HCT116 (cell line): ENCODE results near the gene KCNB1. TPM values are rescaled to one million over a fixed set of nuclear protein-coding genes. Genes with fewer than 3 reads are reported as not detected.

Experiments
- ATAC-seq: fragments of 200-7000 bp; cut with Tn5 transposase; 2 replicates; pipeline ENCODE4 v1.9.1; 2020; ENCODE audit warnings: mild to moderate bottlenecking, moderate library complexity
- BruUV-seq: library from RNA; stranded (reverse); fragments of 400-500 nt; replicated peaks from 2 replicates; lab custom pipeline; 2021; lab: Mats Ljungman, UMichigan
- CTCF ChIA-PET: fragments of 300-600 bp; sonication (Branson Sonifier 250); formaldehyde crosslinking; loops from one replicate; lab custom pipeline; 2021; ENCODE audit warnings: antibody characterized with exemption; lab: Charles Lee
- POLR2A ChIA-PET: fragments of 300-600, 350-600 bp; sonication (Branson Sonifier 250); formaldehyde crosslinking; loops from one replicate; lab custom pipeline; 2021; ENCODE audit warnings: antibody characterized with exemption; lab: Charles Lee
- RAD21 ChIA-PET, 2 experiments: fragments of 300-600 bp; sonication (Branson Sonifier 250); formaldehyde crosslinking; loops; one replicate each; lab custom pipeline; 2023; ENCODE audit warnings: low total read pairs in 2 of 2; ENCODE audit not compliant: uncharacterized antibody in 2 of 2, unreplicated experiment in 2 of 2, low non-redundant PET in 1 of 2; lab: Charles Lee
- DNase-seq: peaks from one replicate; pipeline ENCODE4 v3.0.0-alpha.2; 2010; ENCODE audit warnings: low read depth, low spot score
- H2AFZ ChIP-seq: fragments of 200-600 bp; shearing (Covaris generic), sonication (generic); 2 replicates; pipeline ENCODE4 v1.6.1; 2017; ENCODE audit warnings: low read depth, mixed run types, mixed read lengths, antibody characterized with exemption, low read length; ENCODE audit not compliant: poor library complexity, severe bottlenecking
- H3K27ac ChIP-seq: 2 replicates; pipeline ENCODE4 v1.5.1; 2012; ENCODE audit warnings: low read depth, low read length
- H3K27me3 ChIP-seq: fragments of 200-600 bp; sonication (generic); 2 replicates; pipeline ENCODE4 v1.6.1; 2016; ENCODE audit warnings: mixed run types, low read length, mixed read lengths; ENCODE audit not compliant: insufficient read depth
- H3K36me3 ChIP-seq, 2 experiments: fragments of 200-500 bp in 1 of 2; fragments of 200-600 bp in 1 of 2; sonication (Bioruptor generic) in 1 of 2; sonication (generic) in 1 of 2; 2 replicates each; pipeline versions ENCODE4 v1.5.1 to v1.6.1; 2014 to 2016; ENCODE audit warnings: low read length in 2 of 2, inconsistent platforms in 1 of 2, mixed read lengths in 1 of 2, mixed run types in 1 of 2; ENCODE audit not compliant: insufficient read depth in 2 of 2, control insufficient read depth in 1 of 2
- H3K4me1 ChIP-seq, 2 experiments: fragments of 200-600 bp in 1 of 2; sonication (generic) in 1 of 2; 2 replicates each; pipeline versions ENCODE4 v1.5.1 to v1.6.1; 2012 to 2017; ENCODE audit warnings: low read length in 2 of 2, inconsistent platforms in 1 of 2, mild to moderate bottlenecking in 1 of 2, mixed read lengths in 1 of 2, mixed run types in 1 of 2, moderate library complexity in 1 of 2; ENCODE audit not compliant: insufficient read depth in 2 of 2, control insufficient read depth in 1 of 2
- H3K4me2 ChIP-seq: fragments of 200-600 bp; sonication (generic); 2 replicates; pipeline ENCODE4 v1.6.1; 2017; ENCODE audit warnings: mixed run types, low read length, mixed read lengths
- H3K4me3 ChIP-seq, 2 experiments: fragments of 200-600 bp in 1 of 2; sonication (generic) in 1 of 2; replicated peaks in 1 of 2; 2 replicates each; pipeline ENCODE4 v1.5.1; 2011 to 2016; ENCODE audit warnings: low read length in 2 of 2, control low read depth in 1 of 2, low read depth in 1 of 2, mild to moderate bottlenecking in 1 of 2, mixed read lengths in 1 of 2, mixed run types in 1 of 2
- H3K79me2 ChIP-seq: fragments of 200-600 bp; sonication (generic); 2 replicates; pipeline ENCODE4 v1.6.1; 2017; ENCODE audit warnings: mild to moderate bottlenecking, mixed run types, low read length, moderate library complexity, mixed read lengths; ENCODE audit not compliant: insufficient read depth
- H3K9ac ChIP-seq: fragments of 200-600 bp; sonication (generic); 2 replicates; pipeline ENCODE4 v1.6.1; 2016; ENCODE audit warnings: low read length, mixed read lengths
- H3K9me2 ChIP-seq: fragments of 200-600 bp; sonication (generic), shearing (Covaris generic); 2 replicates; pipeline ENCODE4 v1.6.1; 2017; ENCODE audit warnings: mixed run types, mild to moderate bottlenecking, moderate library complexity; ENCODE audit not compliant: insufficient read depth
- H3K9me3 ChIP-seq, 2 experiments: fragments of 200-500 bp in 1 of 2; fragments of 200-600 bp in 1 of 2; sonication (Bioruptor generic) in 1 of 2; sonication (generic) in 1 of 2; 2 replicates each; pipeline ENCODE4 v1.6.1; 2014 to 2017; ENCODE audit warnings: low read length in 2 of 2, mixed read lengths in 2 of 2, inconsistent platforms in 1 of 2, low read depth in 1 of 2, mild to moderate bottlenecking in 1 of 2, mixed run types in 1 of 2, moderate library complexity in 1 of 2; ENCODE audit not compliant: control insufficient read depth in 1 of 2, insufficient read depth in 1 of 2
- H4K20me1 ChIP-seq: fragments of 200-600 bp; sonication (generic), shearing (Covaris generic); 2 replicates; pipeline ENCODE4 v1.6.1; 2017; ENCODE audit warnings: mixed run types, mild to moderate bottlenecking, moderate library complexity; ENCODE audit not compliant: insufficient read depth
- ATF3 ChIP-seq: IDR thresholded peaks from 2 replicates; pipeline ENCODE4 v1.6.1; 2012
- CBX3 ChIP-seq: IDR thresholded peaks from 2 replicates; pipeline ENCODE4 v1.6.1; 2012; ENCODE audit warnings: low read depth
- CEBPB ChIP-seq: IDR thresholded peaks from 2 replicates; pipeline ENCODE4 v1.6.1; 2012; ENCODE audit warnings: low read depth
- EGR1 ChIP-seq: IDR thresholded peaks from 2 replicates; pipeline ENCODE4 v1.6.1; 2012; ENCODE audit warnings: low read depth
- EZH2 ChIP-seq: fragments of 200-600 bp; sonication (generic); IDR thresholded peaks from 2 replicates; pipeline ENCODE4 v1.6.1; 2017; ENCODE audit warnings: antibody characterized with exemption, mixed run types
- JUND ChIP-seq: IDR thresholded peaks from 2 replicates; pipeline ENCODE4 v1.6.1; 2012
- POLR2A ChIP-seq: IDR thresholded peaks from 2 replicates; pipeline ENCODE4 v1.7.0; 2011; ENCODE audit warnings: borderline replicate concordance; ENCODE audit not compliant: insufficient read depth, insufficient read length; ENCODE audit errors: extremely low read depth
- POLR2AphosphoS5 ChIP-seq: IDR thresholded peaks from 2 replicates; pipeline ENCODE4 v1.6.1; 2011; ENCODE audit warnings: mild to moderate bottlenecking, low read depth, low read length, moderate library complexity
- RAD21 ChIP-seq: IDR thresholded peaks from 2 replicates; pipeline ENCODE4 v1.6.1; 2012; ENCODE audit warnings: low read depth, mild to moderate bottlenecking
- SIN3A ChIP-seq: IDR thresholded peaks from 2 replicates; pipeline ENCODE4 v1.6.1; 2012; ENCODE audit warnings: low read depth
- SP1 ChIP-seq: IDR thresholded peaks from 2 replicates; pipeline ENCODE4 v1.6.1; 2012; ENCODE audit warnings: low read depth
- SRF ChIP-seq: IDR thresholded peaks from 2 replicates; pipeline ENCODE4 v1.6.1; 2012; ENCODE audit warnings: low read depth
- TCF7L2 ChIP-seq: IDR thresholded peaks from 2 replicates; pipeline ENCODE4 v1.7.0; 2011; ENCODE audit warnings: borderline replicate concordance, inconsistent platforms; ENCODE audit not compliant: insufficient read depth, insufficient read length; ENCODE audit errors: extremely low read depth
- ZFX ChIP-seq: fragments of 450-650 bp; IDR thresholded peaks from 2 replicates; pipeline ENCODE4 v1.6.1; 2017
- intact Hi-C: fragments of 100-400 bp; cut with micrococcal nuclease; formaldehyde crosslinking; loops from 2 replicates; pipeline ENCODE4 v1.10.0; 2022
- total RNA-seq: library from RNA; stranded (reverse); gene quantifications from one replicate; pipeline ENCODE4 v1.2.1, GENCODE V29; 2021; ENCODE audit not compliant: unreplicated experiment
- TF ChIP-seq, protein P1 (sequence below): IDR thresholded peaks from 2 replicates; pipeline ENCODE4 v1.6.1; 2012

Gene KCNB1
- total RNA-seq, 1 experiment from 2014 or later = 0.79 TPM

- Histone ChIP-seq H3K4me1 (no peaks in the 10 kb centered on the region), H2AFZ (no peak overlapping the region), H4K20me1 (no peaks in the 10 kb centered on the region), H3K9me3 (no peaks in the 10 kb centered on the region), H3K9me2 (no peaks in the 10 kb centered on the region), H3K36me3 (no peaks in the 10 kb centered on the region)
- DNase-seq (no peak), ATAC-seq (no peak)
- ChIA-PET POLR2A (no interaction called here), CTCF (no interaction called here)
- no TSS peak for BruUV-seq
- no peak for TF ChIP-seq ATF3
- no peak for TF ChIP-seq SP1
- TF ChIP-seq EZH2 = no peak
- TF ChIP-seq TCF7L2 = no peak
- TF ChIP-seq EGR1 = no peak
- TF ChIP-seq CBX3 = no peak
- no peak for TF ChIP-seq CEBPB
- TF ChIP-seq POLR2A = no peak
- TF ChIP-seq RAD21 = no peak
- no peak for TF ChIP-seq SIN3A
- TF ChIP-seq SRF = no peak
- no peak for TF ChIP-seq JUND
- TF ChIP-seq, protein P1, sequence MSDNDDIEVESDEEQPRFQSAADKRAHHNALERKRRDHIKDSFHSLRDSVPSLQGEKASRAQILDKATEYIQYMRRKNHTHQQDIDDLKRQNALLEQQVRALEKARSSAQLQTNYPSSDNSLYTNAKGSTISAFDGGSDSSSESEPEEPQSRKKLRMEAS = no peak
- TF ChIP-seq ZFX = no peak
- no peak for TF ChIP-seq POLR2AphosphoS5
- TF ChIP-seq, all 23 proteins: peak for 0
- H3K27me3 ChIP-seq = peaks cover 22% of the 10 kb centered on the region
- no peaks in the 10 kb centered on the region for H3K79me2 ChIP-seq
- no peak overlapping the region for H3K4me2 ChIP-seq
- H3K9ac ChIP-seq = no peak overlapping the region
- no peak overlapping the region for H3K4me3 ChIP-seq
- RAD21 ChIA-PET = no interaction called here
- H3K27ac ChIP-seq = no peak overlapping the region
- intact Hi-C loops = no loop called here
These were observed 63.7 kb downstream of the KCNB1 start for GRCh38 chr20:49418809-49419208.
